Measurements from ENCODE around the gene GSTA1.
"Not testable (repeated sequence)": the region's sequence is repeated elsewhere in the genome, so short reads cannot be mapped to it uniquely, and the experiment has no call there.

The GSTA1 gene

DNA sequence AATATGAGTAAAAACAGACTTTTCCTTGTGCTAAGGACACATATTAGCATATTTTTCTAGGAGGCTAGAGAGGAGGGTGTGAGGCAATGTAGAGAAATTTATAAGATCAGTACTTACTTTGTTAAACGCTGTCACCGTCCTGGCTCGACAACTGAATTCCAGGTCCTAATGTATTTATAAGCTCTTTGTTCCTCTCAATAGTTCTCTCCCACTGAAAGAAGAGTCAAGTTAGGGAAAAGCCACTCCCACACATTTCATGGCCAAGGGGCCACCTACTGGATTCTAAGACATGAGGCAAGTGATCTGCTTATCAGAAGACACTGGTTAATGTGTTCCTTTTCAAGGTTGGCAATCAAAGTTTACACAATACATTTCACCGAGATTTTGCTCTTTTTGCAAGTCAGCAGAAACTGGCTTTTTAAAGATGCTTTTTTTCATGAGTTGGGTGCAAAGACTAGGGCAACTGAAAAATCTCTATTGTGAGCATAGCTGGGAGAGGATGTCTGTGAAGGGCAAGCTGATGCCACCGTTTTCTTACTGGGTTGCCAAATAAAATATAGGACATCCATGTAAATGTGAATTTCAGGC, at the start of gene GSTA1:
Gene GSTA1 (minus strand): TSS at position 149 of the 588 bp plus-strand sequence. CDS start 4,549 bp downstream, outside the sequence.
- DNase-seq, result not testable (repeated sequence)

DNA sequence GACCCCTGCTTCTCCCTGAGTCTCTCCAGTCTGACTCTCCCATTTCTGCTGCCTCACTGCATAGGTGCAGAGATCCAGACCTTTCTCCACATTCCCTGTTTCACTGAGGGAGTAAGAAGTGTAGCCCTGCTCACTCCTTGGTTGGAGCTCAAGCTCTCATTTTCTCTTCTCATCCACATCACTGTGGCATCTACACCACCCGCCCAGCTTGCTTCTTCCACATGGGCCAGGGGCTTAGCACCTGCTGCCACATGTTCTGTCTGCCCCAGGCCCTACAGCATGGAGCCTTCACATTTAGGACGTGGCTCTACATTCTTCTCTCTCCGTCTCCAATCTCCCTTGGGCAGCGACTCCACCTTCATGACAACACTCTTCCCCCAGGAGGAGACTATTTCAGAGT, 45.5 kb upstream of the GSTA1 start:
- DNase-seq, result no peak

DNA sequence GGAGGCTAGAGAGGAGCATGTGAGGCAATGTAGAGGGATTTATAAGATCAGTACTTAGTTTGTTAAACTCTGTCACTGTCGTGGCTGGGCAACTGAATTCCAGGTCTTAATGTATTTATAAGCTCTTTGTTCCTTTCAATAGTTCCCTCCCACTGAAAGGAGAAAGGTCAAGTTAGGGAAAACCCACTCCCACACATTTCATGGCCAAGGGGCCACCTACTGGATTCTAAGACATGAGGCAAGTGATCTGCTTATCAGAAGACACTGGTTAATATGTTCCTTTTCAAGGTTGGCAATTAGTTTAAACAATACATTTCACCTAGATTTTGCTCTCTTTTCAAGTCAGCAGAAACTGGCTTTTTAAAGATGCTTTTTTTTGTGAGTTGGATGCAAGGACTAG, 42.4 kb upstream of the GSTA1 start:
- no peak for DNase-seq

DNA sequence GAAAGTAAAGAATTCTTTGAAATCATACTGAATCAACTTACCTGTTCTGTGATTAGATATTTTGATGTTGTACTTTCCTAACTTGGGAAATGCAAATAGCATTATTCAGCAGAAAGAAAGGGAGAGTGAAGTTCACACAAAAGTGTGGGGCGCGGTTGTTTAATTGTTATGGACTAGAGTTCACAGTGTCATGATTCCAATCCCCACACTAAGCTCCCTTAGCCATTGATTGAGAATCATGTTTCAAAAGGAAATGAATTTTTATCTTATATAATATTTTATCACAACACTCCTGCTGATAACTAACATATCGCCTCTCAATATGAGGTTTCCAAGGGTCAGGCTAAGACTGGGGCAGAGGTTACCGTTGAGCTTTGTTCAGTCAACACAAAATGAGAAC, 40.0 kb upstream of the GSTA1 start:
- DNase-seq, result no peak

DNA sequence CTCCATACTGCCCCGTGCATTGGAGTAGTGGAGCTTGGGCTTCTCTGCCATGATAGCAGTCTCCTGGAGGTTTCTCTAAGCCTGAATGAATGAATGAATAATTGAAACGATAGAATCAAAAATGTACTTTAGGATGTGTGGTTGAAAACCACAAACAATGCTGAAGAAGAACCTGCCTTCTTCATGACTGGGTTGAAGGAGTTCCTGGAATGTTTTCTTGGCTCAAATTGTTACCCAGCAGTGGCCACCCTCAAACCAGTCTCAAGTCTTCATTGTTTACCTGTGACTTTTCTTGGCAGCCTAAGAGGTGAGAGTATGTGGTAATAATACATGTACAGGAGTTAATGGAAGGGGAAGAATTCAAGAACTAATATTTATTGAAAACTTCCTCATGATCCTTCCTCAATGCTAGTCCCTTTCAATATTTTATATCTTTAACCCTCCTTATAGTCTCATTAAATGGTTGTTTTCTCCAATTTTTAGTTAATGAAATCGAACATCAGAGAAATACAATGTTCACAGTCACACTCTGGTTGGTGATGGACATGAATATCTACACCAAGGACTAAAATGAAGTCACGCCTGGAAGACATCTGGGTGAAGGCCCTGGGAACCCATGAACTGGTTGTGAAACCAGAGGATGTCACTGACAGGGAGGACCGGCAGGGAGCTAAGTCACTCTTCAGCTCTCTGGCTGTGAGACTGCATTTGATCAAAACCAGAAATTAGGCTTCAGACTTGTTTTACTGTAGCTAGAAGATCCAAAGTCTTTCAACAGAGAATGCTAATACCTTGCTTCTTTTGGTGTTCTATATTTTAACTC, 37.4 kb upstream of the GSTA1 start, which contains the start of gene GSTA5:
Gene GSTA5 (minus strand): TSS at position 51 of the 823 bp plus-strand sequence.
- no peak for DNase-seq

DNA sequence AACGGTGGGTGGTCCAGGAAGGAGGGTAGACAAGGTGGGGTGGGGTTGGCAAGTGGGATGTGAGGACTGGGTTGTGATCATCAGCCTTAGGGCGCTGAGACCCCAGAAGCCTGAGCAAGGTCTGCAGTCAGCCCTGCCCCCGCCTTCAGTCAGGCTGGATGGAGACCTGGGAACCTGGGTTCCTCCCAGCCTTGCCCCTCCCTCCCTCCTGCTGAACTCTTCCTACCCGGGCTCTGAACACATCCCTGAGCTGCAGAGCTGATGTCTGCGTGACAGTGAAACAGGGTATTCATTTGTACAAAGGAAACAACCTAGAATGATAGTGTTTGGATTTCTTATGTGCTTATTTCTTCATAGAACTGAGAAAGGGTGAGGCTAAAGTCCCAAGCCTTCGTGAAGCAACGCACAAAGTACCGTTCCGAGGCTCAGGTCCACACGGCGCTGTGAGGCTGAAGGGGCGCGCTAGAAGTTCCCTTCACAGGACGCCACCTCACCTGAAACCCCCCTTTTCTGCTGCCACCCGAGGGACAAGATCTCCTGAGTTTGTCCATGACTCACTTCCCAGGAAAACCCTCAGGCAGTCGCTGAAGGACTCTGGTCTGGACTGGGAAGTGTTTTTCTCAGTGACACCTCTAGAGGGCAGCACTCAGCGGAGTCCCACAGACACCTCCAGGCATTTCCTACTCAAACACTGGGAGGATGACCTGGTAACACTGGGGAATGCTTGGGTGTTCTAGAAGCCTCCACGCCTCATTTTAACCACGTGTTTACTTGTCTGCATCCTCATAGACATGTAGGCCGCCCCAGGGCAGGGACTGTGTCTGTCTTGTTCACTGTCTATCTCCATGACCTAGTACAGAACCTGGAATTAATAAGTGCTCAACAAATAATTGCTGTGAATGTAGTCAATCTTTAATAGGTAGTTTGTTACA, 35.8 kb upstream of the GSTA1 start:
- peak; percentile 42 to 51 for DNase-seq

DNA sequence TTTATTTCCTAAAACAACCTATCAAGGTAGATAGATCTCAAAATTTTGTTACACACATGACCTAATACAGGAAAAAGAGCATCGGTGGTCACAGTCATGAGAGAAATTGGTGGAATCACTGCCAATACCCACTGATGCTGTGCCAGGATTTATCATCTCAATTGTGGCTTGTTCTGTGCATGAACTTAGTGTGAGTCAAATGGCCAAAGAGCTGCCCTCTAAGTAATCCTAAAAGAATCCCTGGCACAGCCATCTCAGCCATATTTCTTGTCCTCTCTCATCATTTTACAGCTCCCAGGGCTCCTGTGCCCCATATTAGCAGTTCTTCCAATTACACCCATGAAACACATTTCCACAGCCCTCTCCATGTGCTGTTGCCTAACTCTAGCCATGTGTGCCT, 30.9 kb upstream of the GSTA1 start:
- no peak for DNase-seq

DNA sequence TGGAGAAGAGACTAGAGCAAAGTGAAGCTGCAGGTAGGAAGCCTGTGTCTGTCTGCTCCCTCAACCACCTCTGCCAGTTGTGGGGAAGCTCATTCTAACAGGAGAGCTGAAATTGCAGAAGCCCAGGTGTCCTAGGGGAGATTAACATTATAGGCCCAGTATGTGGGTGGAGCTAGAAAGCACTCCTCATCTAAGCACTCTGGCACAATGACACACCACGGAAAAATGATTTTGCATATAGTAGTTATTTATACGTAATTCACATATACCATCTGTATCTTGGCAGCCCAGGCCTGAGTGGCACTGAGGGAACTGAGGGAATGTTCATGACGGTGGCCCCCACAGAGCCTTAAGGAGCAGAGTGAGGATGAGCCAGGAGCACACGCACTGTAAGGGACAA, 27.3 kb upstream of the GSTA1 start:
- not testable (repeated sequence) for DNase-seq

DNA sequence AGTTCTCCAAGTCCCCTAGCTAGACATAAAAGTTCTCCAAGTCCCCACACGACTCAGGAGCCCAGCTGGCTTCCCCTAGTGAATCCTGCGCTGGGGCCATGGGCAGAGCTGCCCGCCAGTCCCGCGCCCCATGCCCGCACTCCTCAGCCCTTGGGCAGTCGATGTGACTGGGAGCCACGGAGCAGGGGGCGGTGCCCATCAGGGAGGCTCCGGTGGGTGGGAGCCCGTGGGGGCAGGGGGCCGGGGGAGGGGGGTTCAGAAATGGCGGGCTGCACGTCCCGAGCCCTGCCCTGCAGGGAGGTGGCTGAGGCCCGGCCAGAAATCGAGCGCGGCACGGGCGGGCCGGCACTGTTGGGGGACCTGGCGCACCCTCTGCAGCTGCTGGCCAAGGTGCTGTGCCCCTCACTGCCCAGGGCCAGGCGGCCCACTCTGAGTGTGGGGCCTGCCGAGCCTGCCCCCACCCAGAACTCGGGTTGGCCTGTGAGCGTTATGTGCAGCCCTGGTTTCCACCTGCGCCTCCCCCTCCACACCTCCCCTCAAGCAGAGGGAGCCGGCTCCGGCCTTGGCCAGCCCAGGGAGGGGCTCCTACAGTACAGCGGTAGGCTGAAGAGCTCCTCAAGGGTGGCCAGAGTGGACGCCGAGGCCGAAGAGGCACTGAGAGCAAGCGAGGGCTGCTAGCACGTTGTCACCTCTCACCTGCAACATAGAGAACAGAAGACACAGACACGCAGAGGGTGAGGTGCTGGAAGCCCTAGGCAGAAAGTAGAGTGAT, 25.6 kb upstream of the GSTA1 start:
- DNase-seq, result no peak

DNA sequence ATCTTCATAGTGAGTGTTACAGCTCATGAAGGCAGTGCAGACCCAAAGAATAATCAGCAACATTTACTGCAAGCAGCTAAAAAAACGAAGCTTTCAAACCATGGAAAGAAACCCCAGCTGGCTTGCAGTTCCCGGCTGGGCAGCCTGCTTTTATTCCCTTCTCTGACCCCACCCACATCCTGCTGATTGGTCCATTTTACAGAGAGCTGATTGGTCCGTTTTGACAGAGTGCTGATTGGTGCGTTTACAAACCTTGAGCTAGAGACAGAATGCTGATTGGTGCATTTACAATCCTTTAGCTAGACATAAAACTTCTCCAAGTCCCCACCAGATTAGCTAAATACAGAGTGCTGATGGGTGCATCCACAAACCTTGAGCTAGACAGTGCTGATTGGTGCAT, 25.0 kb upstream of the GSTA1 start:
- not testable (repeated sequence) for DNase-seq

DNA sequence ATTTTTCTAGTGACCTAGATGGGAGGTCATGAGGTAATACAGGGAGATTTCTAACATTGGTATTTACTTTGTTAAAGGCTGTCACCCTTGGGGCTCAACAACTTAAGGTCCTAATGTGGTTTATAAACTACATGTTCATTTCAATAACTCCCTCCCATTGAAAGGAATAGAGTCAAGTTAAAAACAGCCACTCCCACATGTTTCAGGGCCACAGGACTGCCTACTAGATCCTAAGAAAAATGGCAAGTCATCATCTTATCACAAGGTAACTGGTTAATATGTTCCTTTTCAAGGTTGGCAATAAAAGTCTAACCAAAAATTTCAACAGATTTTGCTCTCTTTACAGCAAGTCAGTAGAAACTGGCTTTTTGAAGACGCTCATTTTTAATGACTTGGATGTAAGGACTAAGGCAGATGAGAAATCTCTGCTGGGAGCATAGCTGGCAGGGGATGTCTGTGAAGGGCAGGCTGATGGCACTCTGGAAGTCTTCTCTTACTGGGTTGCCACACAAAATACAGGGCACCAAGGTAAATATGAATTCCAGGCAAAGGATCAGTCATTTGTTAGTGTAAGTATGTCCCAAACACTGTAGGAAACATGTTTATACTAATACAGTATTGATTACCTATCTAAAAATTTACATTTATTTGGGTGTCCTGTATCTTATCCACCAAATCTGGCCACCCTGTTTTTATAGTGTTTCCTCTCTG, 23.6 kb upstream of the GSTA1 start:
- not testable (repeated sequence) for DNase-seq

DNA sequence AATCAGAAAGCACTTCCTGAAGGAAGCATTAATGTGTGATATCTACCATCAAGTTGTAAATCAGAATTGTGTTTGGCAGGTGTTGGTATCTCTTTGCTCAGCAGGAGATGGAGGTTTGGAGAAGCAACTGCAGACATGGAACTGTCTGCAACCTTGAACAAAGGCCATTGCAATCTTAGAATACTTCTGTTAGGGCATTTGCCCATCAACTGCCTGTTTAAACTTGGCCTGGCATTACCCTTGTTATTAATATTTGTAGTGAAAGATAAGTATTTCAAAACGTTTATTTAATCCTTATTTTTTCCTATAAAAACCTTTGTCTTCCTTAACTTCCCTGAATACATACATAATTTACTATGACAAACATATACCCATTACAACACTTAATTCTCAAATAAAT, 22.9 kb upstream of the GSTA1 start:
- no peak for DNase-seq

DNA sequence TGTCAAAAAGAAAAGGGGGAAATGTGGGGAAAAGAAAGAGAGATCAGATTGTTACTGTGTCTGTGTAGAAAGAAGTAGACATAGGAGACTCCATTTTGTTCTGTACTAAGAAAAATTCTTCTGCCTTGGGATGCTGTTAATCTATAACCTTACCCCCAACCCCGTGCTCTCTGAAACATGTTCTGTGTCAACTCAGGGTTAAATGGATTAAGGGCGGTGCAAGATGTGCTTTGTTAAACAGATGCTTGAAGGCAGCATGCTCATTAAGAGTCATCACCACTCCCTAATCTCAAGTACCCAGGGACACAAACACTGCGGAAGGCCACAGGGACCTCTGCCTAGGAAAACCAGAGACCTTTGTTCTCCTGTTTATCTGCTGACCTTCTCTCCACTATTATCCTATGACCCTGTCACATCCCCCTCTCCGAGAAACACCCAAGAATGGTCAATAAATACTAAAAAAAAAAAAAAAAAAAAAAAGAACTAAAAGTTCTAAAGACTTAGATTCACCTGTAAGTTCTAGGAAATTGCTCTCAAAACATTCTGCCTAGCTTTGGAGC, 22.4 kb upstream of the GSTA1 start:
- DNase-seq, result not testable (repeated sequence)

DNA sequence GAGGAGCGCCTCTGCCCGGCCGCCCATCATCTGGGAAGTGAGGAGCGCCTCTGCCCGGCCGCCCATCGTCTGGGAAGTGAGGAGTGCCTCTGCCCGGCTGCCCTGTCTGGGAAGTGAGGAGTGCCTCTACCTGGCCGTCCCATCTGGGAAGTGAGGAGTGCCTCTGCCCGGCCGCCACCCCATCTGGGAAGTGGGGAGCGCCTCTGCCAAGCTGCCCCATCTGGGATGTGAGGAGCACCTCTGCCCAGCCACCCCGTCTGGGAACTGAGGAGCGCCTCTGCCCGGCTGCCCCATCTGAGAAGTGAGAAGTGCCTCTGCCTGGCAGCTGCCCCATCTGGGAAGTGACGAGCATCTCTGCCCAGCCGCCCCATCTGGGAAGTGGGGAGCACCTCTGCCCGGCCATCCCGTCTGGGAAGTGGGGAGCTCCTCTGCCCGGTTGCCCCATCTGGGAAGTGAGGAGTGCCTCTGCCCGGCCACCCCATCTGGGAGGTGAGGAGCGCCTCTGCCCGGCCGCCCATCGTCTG, 21.7 kb upstream of the GSTA1 start:
- not testable (repeated sequence) for DNase-seq

DNA sequence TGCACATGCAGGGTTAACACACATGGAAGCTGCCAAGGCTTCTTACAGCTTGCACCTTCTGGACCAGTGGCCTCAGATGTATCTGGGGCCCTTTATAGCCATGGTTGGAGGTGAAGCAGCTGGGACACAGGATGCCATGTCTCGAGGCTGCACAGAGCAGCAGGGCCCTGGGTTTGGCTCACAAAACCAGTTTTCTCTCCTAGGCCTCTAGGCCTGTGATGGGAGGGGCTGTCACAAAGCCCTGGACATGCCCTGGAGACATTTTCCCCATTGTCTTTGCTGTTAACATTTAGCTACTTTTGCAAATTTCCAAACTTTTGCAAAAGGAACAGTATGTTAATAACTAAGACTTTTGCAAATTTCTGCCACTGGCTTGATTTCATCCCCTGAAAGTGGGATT, 18.2 kb upstream of the GSTA1 start:
- no peak for DNase-seq

DNA sequence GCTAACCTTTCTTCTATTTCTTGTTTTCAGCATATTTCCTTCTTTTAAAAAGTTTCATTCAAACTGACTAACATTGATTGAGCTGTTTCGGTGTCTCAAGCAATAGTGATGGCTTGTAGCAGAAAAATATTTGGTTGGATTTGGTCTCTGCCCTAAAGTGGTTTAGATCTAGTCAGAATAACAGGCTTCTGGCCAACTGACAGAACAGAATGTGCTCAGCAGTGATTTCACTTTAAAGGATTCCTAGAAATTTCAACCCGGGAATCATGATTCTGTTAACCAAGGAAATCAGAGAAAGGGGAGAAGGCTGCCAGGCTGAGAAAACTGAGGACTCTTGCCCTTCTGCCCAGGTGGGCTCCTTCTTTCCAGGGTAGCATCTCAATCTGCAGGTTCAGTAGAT, 16.6 kb upstream of the GSTA1 start:
- DNase-seq, result no peak

DNA sequence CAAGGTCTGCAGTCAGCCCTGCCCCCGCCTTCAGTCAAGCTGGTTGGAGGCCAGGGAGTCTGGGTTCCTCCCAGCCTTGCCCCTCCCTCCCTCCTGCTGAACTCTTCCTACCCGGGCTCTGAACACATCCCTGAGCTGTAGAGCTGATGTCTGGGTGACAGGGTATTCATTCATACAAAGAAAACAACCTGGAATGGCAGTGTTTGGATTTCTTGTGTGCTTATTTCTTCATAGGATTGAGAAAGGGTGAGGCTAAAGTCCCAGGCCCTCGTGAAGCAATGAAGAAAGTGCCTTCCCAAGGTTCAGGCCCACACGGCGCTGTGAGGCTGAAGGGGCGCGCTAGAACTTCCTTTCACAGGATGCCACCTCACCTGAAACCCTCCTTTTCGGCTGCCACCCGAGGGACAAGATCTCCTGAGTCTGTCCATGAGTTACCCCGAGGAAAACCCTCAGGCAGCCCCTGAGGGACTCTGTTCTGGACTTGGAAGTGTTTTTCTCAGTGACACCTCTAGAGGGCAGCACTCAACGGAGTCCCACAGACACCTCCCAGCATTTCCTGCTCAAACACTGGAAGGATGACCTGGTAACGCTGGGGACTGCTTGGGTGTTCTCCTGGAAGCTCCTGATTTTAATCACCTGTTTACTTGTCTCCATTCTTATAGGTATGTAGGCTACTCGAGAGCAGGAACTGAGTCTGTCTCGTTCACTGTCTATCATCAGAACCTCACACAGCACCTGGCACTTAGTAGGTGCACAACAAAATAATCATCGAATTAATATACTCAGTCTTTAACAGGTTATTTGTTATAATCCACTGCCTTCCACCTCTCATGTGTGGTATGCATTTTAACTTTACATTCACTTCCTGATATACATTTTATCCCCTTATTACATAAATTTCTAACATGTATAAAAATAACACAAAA, 11.8 kb upstream of the GSTA1 start:
- DNase-seq, result peak; percentile 56 to 73

DNA sequence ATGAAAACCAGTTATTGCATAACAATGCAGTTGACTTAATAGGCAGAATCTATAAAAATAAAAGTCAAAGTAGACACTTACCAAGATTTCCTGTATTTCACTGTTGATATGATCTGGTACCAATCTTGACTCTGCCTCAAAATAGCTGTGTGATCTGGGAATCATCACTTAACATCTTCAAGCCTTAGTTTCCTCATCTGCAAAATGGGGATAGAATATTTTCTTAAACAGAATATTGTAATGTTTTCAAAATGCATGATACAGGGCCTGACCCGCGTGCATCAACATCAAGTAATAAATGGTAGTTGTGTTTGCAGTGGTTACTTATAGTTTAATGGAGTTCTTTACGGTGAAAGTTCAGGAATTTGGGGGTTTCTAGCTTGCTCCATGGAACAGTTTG, 10.9 kb upstream of the GSTA1 start:
- DNase-seq, result not testable (repeated sequence)

DNA sequence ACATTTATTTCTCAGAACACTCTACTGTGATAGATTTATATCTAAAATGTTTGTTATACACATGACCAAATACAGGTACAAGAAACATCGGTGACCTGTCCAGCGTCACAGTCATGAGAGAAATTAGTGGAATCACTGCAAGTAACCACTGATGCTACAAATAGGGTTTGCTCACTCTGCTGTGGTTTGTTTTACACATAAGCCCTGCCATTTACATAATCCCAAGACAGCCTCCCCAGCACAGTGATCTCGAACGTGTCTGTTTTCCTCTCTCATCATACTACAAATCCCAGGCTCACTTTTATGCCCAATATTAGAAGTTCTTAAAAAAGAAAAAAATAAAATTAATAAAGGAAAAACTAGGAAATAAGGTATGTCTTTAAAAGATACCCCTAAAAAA, 6.2 kb upstream of the GSTA1 start:
- DNase-seq, result not testable (repeated sequence)

DNA sequence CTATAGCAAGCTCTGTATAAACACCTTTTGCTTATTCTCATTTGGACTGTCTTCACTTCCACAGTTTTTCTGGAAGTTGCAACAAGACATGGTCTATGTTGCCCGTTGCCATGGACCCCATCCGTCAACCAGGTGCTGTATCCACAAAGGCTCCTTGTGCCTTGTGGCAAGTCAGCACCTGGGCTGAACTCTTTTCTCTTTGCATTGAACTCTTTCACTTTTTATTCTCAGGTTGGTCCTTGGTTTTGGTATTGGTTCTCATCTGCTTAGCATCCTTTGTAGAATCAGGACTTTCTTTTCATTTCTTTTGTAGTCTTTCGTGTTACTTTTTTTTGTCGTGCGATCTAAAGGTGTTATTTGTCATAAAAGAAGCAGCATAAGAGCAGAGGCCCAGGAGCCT, 5.0 kb upstream of the GSTA1 start:
- no peak for DNase-seq
